OCI-LY1 (cell line): ENCODE data around the gene TNFRSF6B.

ENCODE experiments used
- EZH2 ChIP-seq: fragments of 200-600 bp; sonication (generic), shearing (Covaris generic); IDR thresholded peaks from 2 replicates; pipeline ENCODE4 v1.8.0; 2017; ENCODE audit warnings: borderline replicate concordance, mixed run types, mild to moderate bottlenecking, antibody characterized with exemption, low read length, moderate library complexity, mixed read lengths
- TF ChIP-seq, protein P1 (sequence below): fragments of 200-600 bp; sonication (generic), shearing (Covaris generic); IDR thresholded peaks from 2 replicates; pipeline ENCODE4 v1.5.1; 2017; ENCODE audit warnings: mild to moderate bottlenecking, antibody characterized with exemption, low read length, moderate library complexity, mixed read lengths

DNA sequence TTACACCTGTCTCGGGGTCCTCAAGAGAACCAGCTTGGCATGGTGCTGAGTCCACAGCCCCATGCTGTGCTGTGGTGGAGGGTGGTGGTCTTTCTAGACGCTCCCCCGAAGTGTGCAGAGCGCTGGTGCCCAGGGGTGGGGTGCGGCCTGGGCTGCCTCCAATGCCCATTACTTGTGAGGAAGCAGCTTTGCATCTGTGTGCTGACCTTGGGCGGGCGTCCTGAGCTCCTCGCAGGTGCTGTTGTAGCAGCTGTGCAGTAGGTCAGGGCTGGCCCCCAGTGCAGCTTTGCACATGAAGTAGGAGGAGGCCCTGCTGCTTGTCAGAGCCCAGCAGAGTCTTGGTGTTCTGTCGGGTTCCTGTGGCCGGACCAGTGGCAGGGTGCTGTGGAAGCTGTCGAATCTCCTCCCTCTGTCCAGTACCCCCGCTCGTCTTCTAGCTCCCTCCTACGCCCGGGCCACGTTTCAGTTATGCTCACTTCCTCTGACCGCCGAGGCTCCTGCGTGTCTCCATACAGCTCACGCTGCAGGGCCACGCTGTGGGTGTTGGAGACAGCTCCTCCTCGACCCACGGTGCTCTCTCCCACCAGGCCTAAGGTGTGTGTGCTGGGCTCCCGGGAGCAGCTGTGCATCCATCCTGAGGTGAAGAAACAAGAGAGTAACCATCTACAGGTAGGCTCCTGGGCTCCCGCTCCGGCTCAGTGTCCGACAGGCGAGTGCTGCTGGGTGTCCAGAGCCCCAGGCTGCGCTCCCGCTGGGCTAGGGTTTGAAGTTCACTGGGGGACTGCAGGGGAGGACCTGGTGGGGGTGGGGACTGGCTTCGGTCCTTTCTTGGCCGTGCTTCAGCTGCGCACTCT, 34.3 kb upstream of the TNFRSF6B start:
- TF ChIP-seq EZH2: no peak
- TF ChIP-seq, protein P1, sequence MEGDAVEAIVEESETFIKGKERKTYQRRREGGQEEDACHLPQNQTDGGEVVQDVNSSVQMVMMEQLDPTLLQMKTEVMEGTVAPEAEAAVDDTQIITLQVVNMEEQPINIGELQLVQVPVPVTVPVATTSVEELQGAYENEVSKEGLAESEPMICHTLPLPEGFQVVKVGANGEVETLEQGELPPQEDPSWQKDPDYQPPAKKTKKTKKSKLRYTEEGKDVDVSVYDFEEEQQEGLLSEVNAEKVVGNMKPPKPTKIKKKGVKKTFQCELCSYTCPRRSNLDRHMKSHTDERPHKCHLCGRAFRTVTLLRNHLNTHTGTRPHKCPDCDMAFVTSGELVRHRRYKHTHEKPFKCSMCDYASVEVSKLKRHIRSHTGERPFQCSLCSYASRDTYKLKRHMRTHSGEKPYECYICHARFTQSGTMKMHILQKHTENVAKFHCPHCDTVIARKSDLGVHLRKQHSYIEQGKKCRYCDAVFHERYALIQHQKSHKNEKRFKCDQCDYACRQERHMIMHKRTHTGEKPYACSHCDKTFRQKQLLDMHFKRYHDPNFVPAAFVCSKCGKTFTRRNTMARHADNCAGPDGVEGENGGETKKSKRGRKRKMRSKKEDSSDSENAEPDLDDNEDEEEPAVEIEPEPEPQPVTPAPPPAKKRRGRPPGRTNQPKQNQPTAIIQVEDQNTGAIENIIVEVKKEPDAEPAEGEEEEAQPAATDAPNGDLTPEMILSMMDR: no peak
